ENCODE results near the gene OR10G7. TPM values are rescaled to one million over a fixed set of nuclear protein-coding genes. Genes with fewer than 3 reads are reported as not detected.

Gene OR10G7, protein sequence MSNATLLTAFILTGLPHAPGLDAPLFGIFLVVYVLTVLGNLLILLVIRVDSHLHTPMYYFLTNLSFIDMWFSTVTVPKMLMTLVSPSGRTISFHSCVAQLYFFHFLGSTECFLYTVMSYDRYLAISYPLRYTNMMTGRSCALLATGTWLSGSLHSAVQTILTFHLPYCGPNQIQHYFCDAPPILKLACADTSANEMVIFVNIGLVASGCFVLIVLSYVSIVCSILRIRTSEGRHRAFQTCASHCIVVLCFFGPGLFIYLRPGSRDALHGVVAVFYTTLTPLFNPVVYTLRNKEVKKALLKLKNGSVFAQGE
- not detected for total RNA-seq
- not detected for polyA plus RNA-seq (2013, experiment 1 of 2)
- polyA plus RNA-seq (2013, experiment 2 of 2): not detected
- 0 to 0.18 (median 0) reads per million in 172 experiments for total RNA-seq

DNA sequence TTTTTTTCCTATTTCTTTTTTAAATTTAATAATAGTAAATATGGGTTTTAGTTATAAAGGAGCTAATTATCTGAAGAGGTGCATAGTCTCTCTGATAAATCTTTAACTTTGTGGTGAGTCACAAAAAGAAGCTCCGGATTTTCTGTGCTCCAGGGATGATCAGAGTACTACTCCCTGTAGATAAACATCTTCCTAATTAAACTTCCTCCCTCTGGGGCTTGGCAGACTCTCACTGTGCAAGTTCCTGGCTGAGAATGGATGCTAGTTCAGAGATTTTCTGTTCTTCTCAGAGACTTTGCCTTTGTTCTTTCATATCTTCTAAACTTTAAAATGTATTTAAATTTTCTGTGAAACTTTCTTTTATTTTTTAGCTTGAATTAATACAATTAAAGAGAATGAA is at the start of gene OR10G7:
Gene OR10G7, minus strand, starts transcription at position 72 of the 400 bp plus-strand sequence. CDS start 2,324 bp downstream, outside the sequence.
- TF ChIP-seq, protein P1, sequence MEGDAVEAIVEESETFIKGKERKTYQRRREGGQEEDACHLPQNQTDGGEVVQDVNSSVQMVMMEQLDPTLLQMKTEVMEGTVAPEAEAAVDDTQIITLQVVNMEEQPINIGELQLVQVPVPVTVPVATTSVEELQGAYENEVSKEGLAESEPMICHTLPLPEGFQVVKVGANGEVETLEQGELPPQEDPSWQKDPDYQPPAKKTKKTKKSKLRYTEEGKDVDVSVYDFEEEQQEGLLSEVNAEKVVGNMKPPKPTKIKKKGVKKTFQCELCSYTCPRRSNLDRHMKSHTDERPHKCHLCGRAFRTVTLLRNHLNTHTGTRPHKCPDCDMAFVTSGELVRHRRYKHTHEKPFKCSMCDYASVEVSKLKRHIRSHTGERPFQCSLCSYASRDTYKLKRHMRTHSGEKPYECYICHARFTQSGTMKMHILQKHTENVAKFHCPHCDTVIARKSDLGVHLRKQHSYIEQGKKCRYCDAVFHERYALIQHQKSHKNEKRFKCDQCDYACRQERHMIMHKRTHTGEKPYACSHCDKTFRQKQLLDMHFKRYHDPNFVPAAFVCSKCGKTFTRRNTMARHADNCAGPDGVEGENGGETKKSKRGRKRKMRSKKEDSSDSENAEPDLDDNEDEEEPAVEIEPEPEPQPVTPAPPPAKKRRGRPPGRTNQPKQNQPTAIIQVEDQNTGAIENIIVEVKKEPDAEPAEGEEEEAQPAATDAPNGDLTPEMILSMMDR (IDR thresholded peaks at IDR 0.05): no peak
- Mint-ChIP-seq H3K36me3 (ENCODE audit: low read depth) (no peaks in the 10 kb centered on the region), H3K27me3 (peaks cover 5% of the 10 kb centered on the region), H3K4me3 (no peak within 1 kb of the TSS), H3K27ac (no peak within 1 kb of the TSS), H3K4me1 (ENCODE audit: low read depth) (no peaks in the 10 kb centered on the region), H3K9me3 (no peaks in the 10 kb centered on the region)
- CTCF ChIA-PET: no interaction called here
- no peaks in the 10 kb centered on the region for H3K36me3 ChIP-seq (ENCODE audit: insufficient read depth, low read length)
- intact Hi-C loops (cut with DNase I, micrococcal nuclease): no loop called here
- no peak for DNase-seq
- POLR2A ChIA-PET: no interaction called here
- no peak within 1 kb of the TSS for H3K27ac ChIP-seq (ENCODE audit: low read depth in 1 of 2, low read length in 2 of 2)
- peaks cover 0 to 4% of the 10 kb centered on the region in 2 experiments for H3K9me3 ChIP-seq (ENCODE audit: control insufficient read depth in 1 of 2, insufficient read depth in 1 of 2, low read length in 2 of 2)
- H3K4me3 ChIP-seq (ENCODE audit: low read length): no peak within 1 kb of the TSS
- H3K4me1 ChIP-seq (ENCODE audit: insufficient read depth, low read length): no peaks in the 10 kb centered on the region
- no peak for ATAC-seq (ENCODE audit: poor library complexity)
- H3K27me3 ChIP-seq (ENCODE audit: control insufficient read depth in 1 of 2, insufficient read depth in 2 of 2, low read length in 2 of 2): no peaks in the 10 kb centered on the region

DNA sequence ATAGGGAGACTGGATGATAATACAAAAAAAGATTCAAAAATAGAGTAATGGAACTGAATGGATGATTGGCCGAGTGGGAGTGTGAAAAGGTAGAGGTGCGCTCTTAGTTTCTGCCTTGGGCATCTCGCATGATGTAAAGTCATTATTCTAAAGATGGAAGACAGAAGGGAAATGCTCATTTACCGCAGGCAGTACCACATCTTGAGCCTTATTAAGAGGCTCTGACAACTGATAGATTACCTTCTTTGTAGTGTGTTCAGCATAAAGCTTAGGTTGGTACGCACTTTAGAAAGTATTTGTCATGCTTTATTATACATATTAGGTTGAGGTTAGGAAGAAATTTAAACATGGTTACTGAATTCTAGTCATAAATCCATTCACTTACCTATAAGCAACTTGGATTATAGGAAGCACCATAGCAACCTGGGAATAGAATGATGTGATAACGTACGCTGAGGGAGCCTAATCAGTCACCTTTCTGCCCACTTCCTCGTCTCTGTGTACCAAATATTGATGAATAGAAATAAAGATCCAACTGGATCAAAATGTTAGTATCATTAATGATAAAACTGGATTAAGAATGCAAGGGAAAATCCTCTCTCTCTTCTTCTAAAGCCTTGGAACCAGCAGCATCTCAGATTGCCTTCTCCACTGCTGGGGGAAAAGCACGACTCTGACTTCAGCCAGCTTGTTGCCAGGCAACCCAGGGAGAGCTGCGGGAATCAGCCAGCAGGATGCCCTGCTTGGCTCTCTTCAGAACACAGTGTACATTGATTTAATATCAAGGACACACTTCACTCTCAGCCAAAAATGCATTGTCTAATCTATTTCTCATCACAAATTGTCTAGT is 45.1 kb upstream of the OR10G7 start:
- ATAC-seq (ENCODE audit: poor library complexity) (no peak), DNase-seq (no peak)
- Histone ChIP-seq H3K4me3 (ENCODE audit: low read length) (no peak overlapping the region), H3K4me1 (ENCODE audit: insufficient read depth, low read length) (no peaks in the 10 kb centered on the region), H3K36me3 (ENCODE audit: insufficient read depth, low read length) (no peaks in the 10 kb centered on the region), H3K27ac (ENCODE audit: low read depth in 1 of 2, low read length in 2 of 2) (no peak overlapping the region), H3K9me3 (ENCODE audit: control insufficient read depth in 1 of 2, insufficient read depth in 1 of 2, low read length in 2 of 2) (no peaks in the 10 kb centered on the region), H3K27me3 (ENCODE audit: control insufficient read depth in 1 of 2, insufficient read depth in 2 of 2, low read length in 2 of 2) (peaks cover 0 to 6% of the 10 kb centered on the region in 2 experiments)
- Mint-ChIP-seq H3K4me1 (ENCODE audit: low read depth) (no peaks in the 10 kb centered on the region), H3K27ac (no peak overlapping the region), H3K27me3 (peaks cover 48% of the 10 kb centered on the region), H3K4me3 (no peak overlapping the region), H3K9me3 (no peaks in the 10 kb centered on the region), H3K36me3 (ENCODE audit: low read depth) (no peaks in the 10 kb centered on the region)
- POLR2A ChIA-PET: no interaction called here
- intact Hi-C loops (cut with DNase I, micrococcal nuclease): no loop called here
- CTCF ChIA-PET: no interaction called here
- TF ChIP-seq, protein P1 (IDR thresholded peaks at IDR 0.05): no peak

DNA sequence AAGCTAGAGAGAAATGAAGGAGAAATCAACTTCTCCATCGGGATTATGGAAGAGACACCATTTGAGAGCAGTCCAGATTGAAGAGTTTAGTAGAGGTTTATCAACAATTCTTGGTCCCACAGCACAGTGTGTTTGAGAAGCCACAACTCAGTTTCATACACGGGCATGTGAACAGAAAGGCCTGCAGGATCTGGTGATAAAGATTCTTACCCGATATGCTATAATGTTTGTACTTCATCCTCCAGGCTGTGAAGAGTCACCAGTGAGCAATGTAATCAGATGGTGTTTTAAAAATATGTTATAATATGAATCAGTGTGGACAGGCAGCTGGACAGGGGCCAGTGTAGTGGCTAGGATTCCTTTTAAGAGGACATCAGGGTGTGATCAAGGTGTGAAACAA is 44.5 kb upstream of the OR10G7 start:
- Mint-ChIP-seq H3K27ac (no peak overlapping the region), H3K4me1 (ENCODE audit: low read depth) (no peaks in the 10 kb centered on the region), H3K9me3 (no peaks in the 10 kb centered on the region), H3K36me3 (ENCODE audit: low read depth) (no peaks in the 10 kb centered on the region), H3K4me3 (no peak overlapping the region), H3K27me3 (peaks cover 48% of the 10 kb centered on the region)
- CTCF ChIA-PET: no interaction called here
- intact Hi-C loops (cut with DNase I, micrococcal nuclease): no loop called here
- DNase-seq (no peak), ATAC-seq (ENCODE audit: poor library complexity) (no peak)
- POLR2A ChIA-PET: no interaction called here
- Histone ChIP-seq H3K4me3 (ENCODE audit: low read length) (no peak overlapping the region), H3K4me1 (ENCODE audit: insufficient read depth, low read length) (no peaks in the 10 kb centered on the region), H3K9me3 (ENCODE audit: control insufficient read depth in 1 of 2, insufficient read depth in 1 of 2, low read length in 2 of 2) (no peaks in the 10 kb centered on the region), H3K27me3 (ENCODE audit: control insufficient read depth in 1 of 2, insufficient read depth in 2 of 2, low read length in 2 of 2) (peaks cover 0 to 6% of the 10 kb centered on the region in 2 experiments), H3K36me3 (ENCODE audit: insufficient read depth, low read length) (no peaks in the 10 kb centered on the region), H3K27ac (ENCODE audit: low read depth in 1 of 2, low read length in 2 of 2) (no peak overlapping the region)
- TF ChIP-seq, protein P1 (IDR thresholded peaks at IDR 0.05): no peak

Measured in CD4-positive, alpha-beta T cell (primary cell).